Measurements from ENCODE around the gene KRTAP5-3. TPM values are rescaled to one million over a fixed set of nuclear protein-coding genes. Genes with fewer than 3 reads are reported as not detected.

The KRTAP5-3 gene, protein sequence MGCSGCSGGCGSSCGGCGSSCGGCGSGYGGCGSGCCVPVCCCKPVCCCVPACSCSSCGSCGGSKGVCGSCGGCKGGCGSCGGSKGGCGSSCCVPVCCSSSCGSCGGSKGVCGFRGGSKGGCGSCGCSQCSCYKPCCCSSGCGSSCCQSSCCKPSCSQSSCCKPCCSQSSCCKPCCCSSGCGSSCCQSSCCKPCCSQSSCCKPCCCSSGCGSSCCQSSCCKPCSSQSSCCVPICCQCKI
- total RNA-seq (2016; rRNA removed; fragmentation: Illumina TruSeq; extraction: Trizol) (not detected in 2 replicates), polyA plus RNA-seq (2011; rRNA removed) (not detected in 2 replicates), polyA minus RNA-seq (2011; rRNA and poly(A)+ RNA removed; ENCODE audit: low replicate concordance) (not detected in 2 replicates), Bru-seq, nascent RNA (not detected), BruChase-seq, experiment 1, labeled RNA remaining after a 6-hour chase (not detected), BruChase-seq, experiment 2, labeled RNA remaining after a 2-hour chase (not detected)
- not detected in 2 replicates for total RNA-seq (2016; cell fraction: cytosol; rRNA removed; fragmentation: Illumina TruSeq; extraction: Trizol; ENCODE audit: low read depth)
- total RNA-seq (2016; cell fraction: insoluble cytoplasmic fraction; rRNA removed; fragmentation: Illumina TruSeq; extraction: Trizol), result not detected in 2 replicates
- not detected in 2 replicates for total RNA-seq (2016; cell fraction: membrane; rRNA removed; fragmentation: Illumina TruSeq; extraction: Trizol)
- total RNA-seq (2016; cell fraction: nucleus; rRNA removed; fragmentation: Illumina TruSeq; extraction: Trizol), result not detected in 2 replicates
- not detected in 2 replicates for polyA plus RNA-seq (2011; cell fraction: cytosol; rRNA removed)
- polyA plus RNA-seq (2011; cell fraction: nucleus; rRNA removed), result not detected in 2 replicates
- not detected in 2 replicates for polyA plus RNA-seq (2012)
- polyA plus RNA-seq (2016; cell fraction: cytosol; fragmentation: Illumina TruSeq; extraction: Trizol; ENCODE audit: low read depth), result not detected in 2 replicates
- polyA plus RNA-seq (2016; cell fraction: insoluble cytoplasmic fraction; fragmentation: Illumina TruSeq; extraction: Trizol; ENCODE audit: low read depth), result not detected in 2 replicates
- not detected in 2 replicates for polyA plus RNA-seq (2016; cell fraction: membrane; fragmentation: Illumina TruSeq; extraction: Trizol; ENCODE audit: low read depth)
- polyA plus RNA-seq (2016; cell fraction: nucleus; fragmentation: Illumina TruSeq; extraction: Trizol; ENCODE audit: insufficient read depth, low read depth), result not detected in 2 replicates
- not detected in 2 replicates for polyA minus RNA-seq (2011; cell fraction: cytosol; rRNA and poly(A)+ RNA removed)
- polyA minus RNA-seq (2011; cell fraction: nucleus; rRNA and poly(A)+ RNA removed), result not detected in 2 replicates
- long read RNA-seq, experiment 1, result 0 reads
- long read RNA-seq, experiment 2, result 0 reads

DNA sequence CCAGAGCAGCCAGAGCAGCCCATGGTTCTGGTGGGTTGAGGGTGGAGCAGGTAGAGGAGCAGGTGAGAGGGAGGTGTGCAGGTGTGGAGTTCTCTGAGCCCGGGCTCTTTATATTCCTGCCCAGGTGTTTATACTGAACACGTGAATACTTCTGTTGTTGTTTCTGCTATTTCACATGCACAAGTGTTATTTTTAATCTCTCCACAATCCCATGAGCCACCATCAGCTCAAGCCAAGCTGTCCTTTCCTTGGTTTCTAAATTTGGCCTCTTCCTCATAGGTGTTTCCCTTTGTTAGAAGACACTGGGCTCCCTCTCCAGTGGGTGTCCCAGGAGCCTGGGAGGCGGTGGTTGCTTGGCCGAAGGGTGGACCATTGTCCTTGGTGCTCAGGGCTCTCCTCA lies at the start of gene KRTAP5-3:
Gene KRTAP5-3 (minus strand): TSS at position 101 of the 400 bp plus-strand sequence. CDS start 78 bp downstream, at position 23.
- WGBS (ENCODE audit: low lambda C conversion rate), result 27% methylated on average over 4 of the region's 4 CpGs
- POLR2A ChIA-PET, result no interaction called here
- no peak for TF ChIP-seq SIX4 (CRISPR knock-in tag; IDR thresholded peaks at IDR 0.05)
- TF ChIP-seq PPARG (CRISPR knock-in tag; conservative IDR thresholded peaks at IDR 0.05), result no peak
- TF ChIP-seq PHF21A (CRISPR knock-in tag; IDR thresholded peaks at IDR 0.05), result no peak
- no peak for TF ChIP-seq SSRP1 (CRISPR knock-in tag; IDR thresholded peaks at IDR 0.05)
- TF ChIP-seq, protein P1, sequence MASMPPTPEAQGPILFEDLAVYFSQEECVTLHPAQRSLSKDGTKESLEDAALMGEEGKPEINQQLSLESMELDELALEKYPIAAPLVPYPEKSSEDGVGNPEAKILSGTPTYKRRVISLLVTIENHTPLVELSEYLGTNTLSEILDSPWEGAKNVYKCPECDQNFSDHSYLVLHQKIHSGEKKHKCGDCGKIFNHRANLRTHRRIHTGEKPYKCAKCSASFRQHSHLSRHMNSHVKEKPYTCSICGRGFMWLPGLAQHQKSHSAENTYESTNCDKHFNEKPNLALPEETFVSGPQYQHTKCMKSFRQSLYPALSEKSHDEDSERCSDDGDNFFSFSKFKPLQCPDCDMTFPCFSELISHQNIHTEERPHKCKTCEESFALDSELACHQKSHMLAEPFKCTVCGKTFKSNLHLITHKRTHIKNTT (CRISPR knock-in tag; IDR thresholded peaks at IDR 0.05), result no peak
- TF ChIP-seq, protein P2, sequence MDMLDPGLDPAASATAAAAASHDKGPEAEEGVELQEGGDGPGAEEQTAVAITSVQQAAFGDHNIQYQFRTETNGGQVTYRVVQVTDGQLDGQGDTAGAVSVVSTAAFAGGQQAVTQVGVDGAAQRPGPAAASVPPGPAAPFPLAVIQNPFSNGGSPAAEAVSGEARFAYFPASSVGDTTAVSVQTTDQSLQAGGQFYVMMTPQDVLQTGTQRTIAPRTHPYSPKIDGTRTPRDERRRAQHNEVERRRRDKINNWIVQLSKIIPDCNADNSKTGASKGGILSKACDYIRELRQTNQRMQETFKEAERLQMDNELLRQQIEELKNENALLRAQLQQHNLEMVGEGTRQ (IDR thresholded peaks at IDR 0.05; ENCODE audit: low read depth, low read length), result no peak
- TF ChIP-seq, protein P2 (CRISPR knock-in tag; IDR thresholded peaks at IDR 0.05; ENCODE audit: borderline replicate concordance), result no peak
- TF ChIP-seq NAIF1 (CRISPR knock-in tag; IDR thresholded peaks at IDR 0.05; ENCODE audit: borderline replicate concordance), result no peak
- no peak for TF ChIP-seq JUND (CRISPR knock-in tag; IDR thresholded peaks at IDR 0.05)
- TF ChIP-seq, protein P3, sequence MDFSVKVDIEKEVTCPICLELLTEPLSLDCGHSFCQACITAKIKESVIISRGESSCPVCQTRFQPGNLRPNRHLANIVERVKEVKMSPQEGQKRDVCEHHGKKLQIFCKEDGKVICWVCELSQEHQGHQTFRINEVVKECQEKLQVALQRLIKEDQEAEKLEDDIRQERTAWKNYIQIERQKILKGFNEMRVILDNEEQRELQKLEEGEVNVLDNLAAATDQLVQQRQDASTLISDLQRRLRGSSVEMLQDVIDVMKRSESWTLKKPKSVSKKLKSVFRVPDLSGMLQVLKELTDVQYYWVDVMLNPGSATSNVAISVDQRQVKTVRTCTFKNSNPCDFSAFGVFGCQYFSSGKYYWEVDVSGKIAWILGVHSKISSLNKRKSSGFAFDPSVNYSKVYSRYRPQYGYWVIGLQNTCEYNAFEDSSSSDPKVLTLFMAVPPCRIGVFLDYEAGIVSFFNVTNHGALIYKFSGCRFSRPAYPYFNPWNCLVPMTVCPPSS (IDR thresholded peaks at IDR 0.05), result no peak
- no peak for TF ChIP-seq ZEB1 (IDR thresholded peaks at IDR 0.05; ENCODE audit: insufficient replicate concordance, low read depth)
- TF ChIP-seq ZSCAN31 (CRISPR knock-in tag; IDR thresholded peaks at IDR 0.05; ENCODE audit: low read depth), result no peak
- TF ChIP-seq, protein P4, sequence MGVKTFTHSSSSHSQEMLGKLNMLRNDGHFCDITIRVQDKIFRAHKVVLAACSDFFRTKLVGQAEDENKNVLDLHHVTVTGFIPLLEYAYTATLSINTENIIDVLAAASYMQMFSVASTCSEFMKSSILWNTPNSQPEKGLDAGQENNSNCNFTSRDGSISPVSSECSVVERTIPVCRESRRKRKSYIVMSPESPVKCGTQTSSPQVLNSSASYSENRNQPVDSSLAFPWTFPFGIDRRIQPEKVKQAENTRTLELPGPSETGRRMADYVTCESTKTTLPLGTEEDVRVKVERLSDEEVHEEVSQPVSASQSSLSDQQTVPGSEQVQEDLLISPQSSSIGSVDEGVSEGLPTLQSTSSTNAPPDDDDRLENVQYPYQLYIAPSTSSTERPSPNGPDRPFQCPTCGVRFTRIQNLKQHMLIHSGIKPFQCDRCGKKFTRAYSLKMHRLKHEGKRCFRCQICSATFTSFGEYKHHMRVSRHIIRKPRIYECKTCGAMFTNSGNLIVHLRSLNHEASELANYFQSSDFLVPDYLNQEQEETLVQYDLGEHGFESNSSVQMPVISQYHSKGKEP (CRISPR knock-in tag; IDR thresholded peaks at IDR 0.05), result no peak
- no peak for TF ChIP-seq ZNF775 (CRISPR knock-in tag; IDR thresholded peaks at IDR 0.05; ENCODE audit: borderline replicate concordance)
- no peak for TF ChIP-seq ZNF432 (CRISPR knock-in tag; IDR thresholded peaks at IDR 0.05; ENCODE audit: borderline replicate concordance)

More for the DNA sequence above, at the start of gene KRTAP5-3:
- intact Hi-C loops (cut with micrococcal nuclease; ENCODE audit: unreplicated experiment), result no loop called here
- Histone ChIP-seq H3K9me3 (ENCODE audit: low read length) (no peaks in the 10 kb centered on the region), H4K20me1 (ENCODE audit: insufficient read depth, low read length) (no peaks in the 10 kb centered on the region), H2AFZ (ENCODE audit: low read length) (no peak within 1 kb of the TSS), H3K36me3 (replicated peaks in 1 of 2; ENCODE audit: control insufficient read depth in 1 of 2, insufficient read depth in 2 of 2, low read length in 2 of 2) (no peaks in the 10 kb centered on the region), H3K9ac (ENCODE audit: insufficient read depth, low read depth, low read length) (no peak within 1 kb of the TSS), H3K4me1 (ENCODE audit: insufficient read depth, low read length) (no peaks in the 10 kb centered on the region; the same call in 1 of the 2 replicates), H3K27ac (ENCODE audit: extremely low read length, insufficient read depth, low read length) (no peak within 1 kb of the TSS), H3K4me2 (ENCODE audit: low read depth, low read length) (no peak within 1 kb of the TSS), H3K27me3 (ENCODE audit: control insufficient read depth in 1 of 2, insufficient read depth in 2 of 2, low read length in 2 of 2) (peaks cover 2 to 41% of the 10 kb centered on the region in 2 experiments; a peak in 4 of 5 replicates), H3K4me3 (replicated peaks in 1 of 3; ENCODE audit: insufficient read depth in 1 of 3, low read depth in 2 of 3, low read length in 3 of 3) (no peak within 1 kb of the TSS), H3K79me2 (ENCODE audit: insufficient read depth, low read length) (no peaks in the 10 kb centered on the region)
- BruUV-seq (replicated peaks), result no TSS peak
- no peak for FAIRE-seq
- in situ Hi-C loops (cut with HindIII; ENCODE audit: extremely low pct_ligation_motif_present, low pct_unique_long_range_greater_than_20kb), result no loop called here
- CTCF ChIA-PET (ENCODE audit: low intra/inter-chr PET ratio, low total read pairs), result no interaction called here
- no peak for ATAC-seq
- no peak for DNase-seq (ENCODE audit: low spot score)
